A673 (cell line): ENCODE data around the gene BTC.

ENCODE experiments used
- CTCF ChIP-seq: fragments of 300-800, 200-600 bp; sonication (generic); conservative IDR thresholded peaks from 2 replicates; pipeline ENCODE4 v1.5.1; 2017; ENCODE audit warnings: low read depth, mild to moderate bottlenecking, antibody characterized with exemption, low read length, moderate library complexity, mixed read lengths
- EZH2 ChIP-seq: fragments of 200-600 bp; sonication (generic); IDR thresholded peaks from 2 replicates; pipeline ENCODE4 v1.6.1; 2017; ENCODE audit warnings: borderline replicate concordance, low read depth, mild to moderate bottlenecking, mixed read lengths, antibody characterized with exemption, low read length; ENCODE audit not compliant: poor library complexity, severe bottlenecking

- TF ChIP-seq CTCF (no peak), EZH2 (no peak)
Measured at GRCh38 chr4:74764119-74764518, 30.2 kb downstream of the BTC start.
